Retina (tissue), 1 donor: ENCODE data around the gene PMEL.
A peak's percentile ranks its signal among the peaks of the same experiment; 100 is the strongest.
"Not testable (repeated sequence)": the region's sequence is repeated elsewhere in the genome, so short reads cannot be mapped to it uniquely, and the experiment has no call there.

Source experiments
- DNase-seq: peaks from one replicate; pipeline ENCODE4 v3.0.0-alpha.2; 2016

PMEL gene

GRCh38 chr12:55938826-55939501 lies 26.9 kb downstream of the PMEL start:
- DNase-seq = no peak

- no peak for DNase-seq
These were observed 27.9 kb downstream of the PMEL start for GRCh38 chr12:55937981-55938380.

DNA sequence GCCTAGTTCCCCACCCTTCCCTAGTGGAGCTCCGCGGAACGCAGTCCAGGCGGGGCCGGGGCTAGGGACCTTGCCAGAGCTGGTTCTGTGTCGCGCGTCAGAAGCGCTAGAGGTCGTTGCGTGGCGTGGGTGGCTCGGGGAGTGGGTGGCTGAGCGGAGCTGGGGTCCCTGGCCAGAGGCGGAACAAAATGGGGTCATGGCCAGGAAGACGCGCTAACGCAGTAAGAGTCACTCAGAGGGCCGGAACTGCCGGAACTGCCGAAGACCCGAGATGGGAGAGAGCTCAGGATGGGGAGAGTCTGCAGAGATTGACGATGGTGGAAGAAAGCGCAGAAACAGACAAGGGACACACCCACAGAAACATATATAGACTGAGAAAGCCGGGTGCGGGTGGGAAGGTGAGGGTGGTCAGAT lies 30.1 kb downstream of the PMEL start:
- DNase-seq = peak; percentile 48

DNA sequence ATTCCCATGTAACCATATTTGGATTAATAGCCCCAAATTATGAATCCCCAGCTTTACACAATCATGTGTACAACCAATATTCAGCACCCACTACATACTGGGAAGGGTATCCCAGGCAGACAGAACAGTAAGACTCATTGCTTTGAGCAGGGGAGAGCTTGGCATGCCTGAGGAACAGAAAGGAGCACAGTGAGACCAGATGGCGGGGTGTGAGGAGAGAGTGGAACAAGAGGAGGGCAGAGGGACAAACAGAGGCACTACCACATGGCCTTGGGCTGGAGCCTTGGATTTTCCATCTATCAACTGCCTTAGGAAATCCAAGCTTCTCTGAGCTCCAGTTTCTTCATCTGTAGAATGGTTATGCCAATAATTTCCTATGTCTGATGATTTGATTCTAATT lies 31.1 kb downstream of the PMEL start:
- DNase-seq = no peak

DNA sequence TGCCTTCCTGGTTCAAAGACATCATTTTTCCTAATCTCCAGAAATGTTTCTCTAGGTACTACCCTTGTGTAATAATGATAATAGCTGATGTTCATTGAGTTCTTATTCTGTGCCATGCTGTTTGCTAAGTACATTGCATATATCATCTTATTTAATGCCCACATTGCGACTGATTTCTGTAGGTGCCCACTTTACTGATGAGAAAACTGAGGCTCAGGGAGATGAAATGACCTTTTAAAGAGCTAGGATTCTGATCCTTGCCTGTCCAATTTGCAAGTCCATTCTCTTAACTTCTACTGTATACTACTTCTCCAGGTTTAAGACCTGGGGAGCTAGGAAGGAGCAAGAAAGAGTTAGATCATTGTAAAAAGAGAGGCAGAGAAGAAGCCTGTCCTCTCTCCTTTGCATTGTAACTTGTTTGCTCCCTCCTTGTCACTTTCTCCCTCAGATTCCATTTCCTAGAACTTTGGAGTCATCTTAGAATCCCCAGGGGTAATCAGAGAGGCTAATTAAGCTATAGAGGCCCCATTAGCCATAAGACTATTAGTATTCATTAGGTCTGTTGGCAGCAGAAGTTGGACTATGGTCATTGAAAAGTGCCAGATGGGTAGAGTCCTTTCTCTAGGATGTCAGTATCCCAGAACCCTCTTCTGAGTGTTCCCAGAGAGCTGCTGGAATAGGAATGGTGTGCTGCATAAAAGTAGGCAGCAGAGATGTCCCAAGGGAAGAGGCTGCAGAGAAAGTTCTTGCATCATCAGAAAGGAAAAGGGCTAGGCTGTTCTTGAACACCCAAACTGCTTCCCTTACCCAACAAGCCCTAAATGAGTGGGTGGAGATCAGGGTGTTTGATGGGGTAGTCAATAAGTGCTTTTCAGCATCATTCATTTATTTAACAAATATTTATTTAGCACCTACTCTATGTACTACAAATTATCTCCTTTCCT lies 31.8 kb downstream of the PMEL start:
- DNase-seq = no peak

DNA sequence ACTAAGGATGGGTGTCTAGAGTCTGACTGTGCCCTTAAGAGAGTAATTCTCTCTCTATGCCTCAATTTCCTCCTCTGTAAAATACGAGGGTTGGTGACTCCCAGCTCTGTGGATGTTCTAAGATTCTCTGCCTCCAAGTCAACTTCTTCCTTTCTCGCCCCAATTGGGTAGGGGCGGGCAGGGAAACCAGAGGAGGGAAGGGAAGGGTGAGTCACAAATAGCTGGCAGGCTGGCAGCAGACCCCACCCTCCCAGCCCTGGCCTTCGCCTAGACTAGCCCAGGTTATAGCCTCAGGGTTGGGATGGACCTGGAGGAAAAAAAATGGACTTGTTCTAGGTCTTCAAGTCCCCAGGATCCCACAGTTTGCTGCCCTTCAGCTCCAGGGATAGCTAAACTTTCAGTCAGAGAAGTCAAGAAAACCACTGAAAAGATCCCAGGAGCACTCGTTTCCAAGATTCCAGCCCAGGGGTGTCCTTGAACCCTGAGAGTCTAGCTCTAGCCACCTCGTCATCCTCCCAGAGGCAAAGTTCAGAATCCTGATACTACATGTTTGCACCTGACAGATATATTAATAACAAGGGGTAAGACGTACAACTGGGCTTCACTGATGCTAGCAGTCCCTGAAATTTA lies 32.6 kb downstream of the PMEL start:
- DNase-seq = no peak

GRCh38 chr12:55932551-55932910 lies 33.3 kb downstream of the PMEL start:
- no peak for DNase-seq

- DNase-seq = peak; percentile 47
These were observed 33.9 kb downstream of the PMEL start for GRCh38 chr12:55931780-55932550.

- DNase-seq = peak; percentile 44
These were observed 34.5 kb downstream of the PMEL start for GRCh38 chr12:55931317-55931779.

- DNase-seq = peak; percentile 53
These were observed 35.0 kb downstream of the PMEL start, which contains the start of gene DGKA for GRCh38 chr12:55930771-55931316. Gene DGKA (plus strand): TSS chr12:55931162. CDS start chr12:55936504, 5,342 bp downstream.

DNA sequence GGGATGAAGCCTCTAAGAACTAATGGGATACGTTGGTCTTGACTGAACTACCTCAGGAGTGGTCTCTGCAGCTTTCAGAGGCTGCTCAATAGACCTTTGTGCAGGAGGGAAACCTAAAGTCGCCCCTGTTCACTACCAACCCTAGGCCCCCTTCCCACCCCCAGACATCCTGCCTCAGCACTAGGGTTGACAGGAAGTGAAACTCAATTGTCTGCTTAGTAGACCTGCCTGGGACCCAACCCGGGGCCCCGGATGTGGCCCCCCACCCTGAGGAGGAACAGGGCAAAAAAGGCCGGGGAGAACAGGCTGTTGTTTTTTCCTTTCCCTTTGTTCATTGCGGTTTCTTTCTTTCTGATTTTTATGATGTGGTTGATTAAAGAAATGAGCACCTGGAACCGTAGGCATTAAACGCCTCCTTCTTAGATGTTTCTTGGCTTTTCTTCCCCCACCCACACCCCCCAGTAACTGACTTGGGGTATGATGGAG lies 36.5 kb downstream of the PMEL start:
- DNase-seq = no peak

DNA sequence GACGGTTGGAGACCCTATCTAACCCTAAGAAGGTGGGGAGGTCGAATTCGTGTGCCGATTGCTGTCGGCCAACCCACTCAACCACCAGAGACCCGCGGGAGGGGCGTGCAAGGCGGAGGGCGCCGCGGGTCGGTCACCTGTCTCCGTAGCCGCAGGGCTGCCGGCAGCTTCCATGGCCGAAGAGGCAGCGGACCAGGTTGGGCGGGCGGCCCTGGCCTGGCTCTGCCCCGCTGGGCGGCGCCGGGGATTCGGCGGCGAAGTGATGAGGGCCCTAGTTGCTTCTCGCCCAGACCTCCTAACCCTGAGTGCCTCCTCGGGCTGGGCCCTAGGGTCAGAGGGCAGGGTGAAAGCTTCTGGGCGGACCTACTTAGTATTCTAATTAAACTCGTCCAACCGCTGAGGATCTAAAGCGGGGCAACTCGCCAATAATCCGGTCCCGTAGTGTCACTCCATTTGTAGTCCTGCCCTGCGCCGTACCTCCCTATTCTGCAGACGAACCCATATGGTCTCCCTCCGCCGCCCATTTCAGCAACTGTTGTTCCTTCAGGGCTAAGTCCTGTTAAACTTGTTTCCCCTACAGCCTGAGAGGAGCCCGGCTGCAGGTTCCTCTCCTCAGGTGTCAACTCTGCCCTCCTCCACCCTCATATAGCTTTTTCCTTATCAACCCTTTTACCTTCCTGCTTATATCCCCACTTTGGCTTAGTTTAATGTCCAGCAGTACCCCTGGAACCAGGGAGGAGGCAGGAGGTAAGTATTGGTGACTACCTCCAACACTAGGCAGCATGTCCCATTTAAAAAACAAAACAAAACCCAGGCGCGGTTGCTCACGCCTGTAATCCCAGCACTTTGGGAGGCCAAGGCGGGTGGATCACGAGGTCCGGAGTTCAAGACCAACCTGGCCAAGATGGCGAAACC lies 38.0 kb downstream of the PMEL start, which contains the start of gene PYM1:
TSS of gene PYM1 (minus strand) at position 307 of the 915 bp plus-strand sequence. CDS start at position 174, 133 bp downstream.
- no peak for DNase-seq

GRCh38 chr12:55926738-55927587 lies 38.9 kb downstream of the PMEL start:
- peak; percentile 94 for DNase-seq

DNA sequence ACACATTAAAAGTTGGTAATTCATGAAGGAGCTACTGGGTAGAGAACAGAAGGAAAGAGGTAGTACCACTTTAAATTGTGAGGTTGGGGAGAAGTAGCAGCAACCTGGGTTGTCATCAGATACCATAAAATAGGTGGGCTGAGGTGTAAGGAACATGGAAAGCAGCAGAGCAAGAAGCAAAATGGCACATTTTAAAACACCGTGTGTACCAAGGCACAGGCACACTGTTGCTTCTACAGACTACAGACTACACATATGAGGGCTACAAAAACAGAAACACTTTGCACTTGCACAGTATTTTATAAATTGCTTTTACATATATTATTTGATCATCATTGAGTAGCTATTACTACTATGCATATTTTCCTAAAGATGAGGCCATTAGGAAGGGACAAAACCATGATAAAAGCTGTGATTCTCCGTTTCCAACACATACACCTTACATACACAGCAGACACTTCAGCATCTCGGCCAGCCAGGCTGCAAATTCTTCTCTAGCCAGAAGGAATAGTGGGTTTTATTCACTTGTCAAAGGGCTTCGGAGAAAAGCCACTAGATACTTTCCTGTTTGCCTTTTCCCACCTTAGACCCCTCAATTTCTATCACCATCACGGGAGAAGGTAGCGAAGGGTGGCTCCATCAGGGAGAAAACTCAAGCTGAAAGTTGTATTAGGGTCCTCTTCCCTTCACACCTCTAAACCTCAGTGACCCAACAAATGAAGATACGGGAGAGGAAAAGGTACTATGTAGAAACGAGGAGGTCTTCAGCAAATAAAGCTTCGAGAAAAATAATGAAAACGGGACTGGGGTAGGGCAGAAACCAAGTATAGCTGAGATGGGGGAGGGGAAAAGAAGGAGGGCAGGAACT lies 39.7 kb downstream of the PMEL start:
- DNase-seq = no peak

DNA sequence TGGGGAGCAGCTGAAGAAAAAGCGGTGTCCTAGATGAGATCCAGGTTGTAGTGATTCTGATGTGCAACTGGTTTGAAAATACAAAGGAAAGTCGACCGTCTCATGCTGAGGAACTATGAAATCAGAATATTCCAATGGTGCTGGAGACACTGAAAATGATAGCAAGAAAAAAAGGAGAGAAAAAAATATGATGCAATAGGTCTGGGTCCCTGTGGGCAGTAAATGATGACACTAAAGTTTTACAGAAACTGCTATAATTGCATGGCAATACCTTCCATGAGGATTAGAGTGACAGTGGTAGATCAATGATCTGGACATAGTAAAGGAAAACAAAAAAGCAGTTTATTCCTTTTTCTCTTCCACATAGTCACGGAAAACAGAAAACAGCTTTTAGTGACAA lies 40.5 kb downstream of the PMEL start:
- no peak for DNase-seq

DNA sequence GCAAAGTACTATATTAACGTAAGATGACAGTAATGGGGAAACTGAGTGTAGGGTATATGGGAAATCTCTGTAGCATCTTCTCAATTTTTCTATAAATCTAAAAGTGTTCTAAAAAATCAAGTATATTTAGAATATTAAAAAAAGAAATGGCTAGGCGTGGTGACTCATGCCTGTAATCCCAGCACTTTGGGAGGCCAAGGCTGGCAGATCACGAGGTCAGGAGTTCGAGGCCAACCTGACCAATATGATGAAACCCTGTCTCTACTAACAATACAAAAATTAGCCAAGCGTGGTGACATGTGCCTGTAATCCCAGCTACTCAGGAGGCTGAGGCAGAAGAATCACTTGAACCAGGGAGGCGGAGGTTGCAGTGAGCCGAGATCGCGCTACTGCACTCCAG lies 42.2 kb downstream of the PMEL start:
- not testable (repeated sequence) for DNase-seq

DNA sequence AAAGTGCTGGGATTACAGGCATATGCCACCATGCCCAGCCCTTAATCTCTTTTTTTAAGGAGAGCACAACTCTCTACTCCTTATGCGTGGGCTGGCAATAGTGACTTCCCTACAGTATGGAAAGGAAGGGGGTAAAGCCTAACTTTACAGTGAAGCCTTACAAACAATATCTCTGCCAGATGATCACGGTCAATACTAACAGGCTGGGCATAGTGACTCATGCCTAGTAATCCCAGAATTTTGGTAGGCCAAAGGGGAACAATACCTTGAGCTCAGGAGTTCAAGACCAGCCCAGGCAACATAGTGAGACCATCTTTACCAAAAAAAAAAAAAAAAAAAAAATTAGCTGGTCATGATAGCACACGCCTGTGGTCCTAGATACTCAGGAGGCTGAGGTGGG lies 43.7 kb downstream of the PMEL start:
- DNase-seq = no peak

GRCh38 chr12:55919032-55919431 lies 46.8 kb downstream of the PMEL start:
- DNase-seq = not testable (repeated sequence)

GRCh38 chr12:55915482-55915859 lies 50.4 kb downstream of the PMEL start:
- DNase-seq = no peak
